ENCODE measurements around the gene NCF4. TPM values are rescaled to one million over a fixed set of nuclear protein-coding genes. Genes with fewer than 3 reads are reported as not detected.

Gene NCF4
- total and polyA plus RNA-seq, 9 of the 15 experiments (the other 6 are each of a cell fraction or from before 2014, with no cell fraction given): 0.04 to 0.95 (median 0.33) TPM

DNA sequence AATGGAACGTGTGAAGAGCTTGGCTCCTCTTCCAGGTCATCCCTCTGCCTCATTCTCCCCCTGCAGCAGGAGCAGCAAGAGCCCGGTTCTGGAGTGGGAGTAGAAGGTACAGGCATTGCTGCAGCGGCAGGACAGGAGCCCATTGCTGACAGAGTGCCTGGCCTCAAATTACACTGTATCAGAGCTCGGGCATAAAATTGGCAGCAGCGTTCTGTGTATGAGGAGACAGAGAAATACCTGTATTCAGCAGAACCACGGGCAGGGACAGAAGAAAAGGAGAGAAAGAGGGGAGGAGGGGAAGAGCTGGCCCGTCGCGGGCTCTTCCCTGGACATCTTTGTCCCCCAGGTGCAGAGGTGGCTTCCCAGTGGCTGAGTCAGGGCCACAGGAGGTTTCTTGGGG lies 2.6 kb upstream of the NCF4 start (continued):
- no peak for TF ChIP-seq PRDM10 (IDR thresholded peaks at IDR 0.05; ENCODE audit: partially characterized antibody)
- TF ChIP-seq, protein P1, sequence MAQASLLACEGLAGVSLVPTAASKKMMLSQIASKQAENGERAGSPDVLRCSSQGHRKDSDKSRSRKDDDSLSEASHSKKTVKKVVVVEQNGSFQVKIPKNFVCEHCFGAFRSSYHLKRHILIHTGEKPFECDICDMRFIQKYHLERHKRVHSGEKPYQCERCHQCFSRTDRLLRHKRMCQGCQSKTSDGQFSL (CRISPR knock-in tag; IDR thresholded peaks at IDR 0.05): no peak
- TF ChIP-seq, protein P1 (tag; IDR thresholded peaks at IDR 0.05): no peak

DNA sequence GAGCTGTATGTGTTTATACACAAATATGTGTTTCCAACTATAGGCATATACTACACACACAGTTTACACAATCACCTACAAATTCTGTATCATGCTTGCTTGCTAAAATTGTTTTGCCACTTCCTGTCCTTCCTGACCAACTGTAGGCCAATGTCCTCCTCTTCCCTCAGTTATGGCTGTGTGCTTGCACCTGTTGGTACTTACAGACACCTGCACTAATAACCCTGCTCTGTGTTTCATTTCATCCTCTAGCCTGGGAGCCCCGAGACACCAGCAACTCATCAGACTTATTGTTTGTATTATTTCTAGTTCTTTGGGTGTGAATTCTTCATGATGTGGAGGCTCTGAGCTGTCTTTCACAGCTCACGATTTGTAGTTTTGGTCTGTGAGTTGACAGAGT lies 1.8 kb upstream of the NCF4 start:
- WGBS (ENCODE audit: insufficient coverage, low coverage, missing lambda C conversion rate): 9% methylated on average over 2 of the region's 2 CpGs
- H3K36me3 ChIP-seq (ENCODE audit: control insufficient read depth, insufficient read depth, low read length): no peaks in the 10 kb centered on the region
- H3K27me3 ChIP-seq (ENCODE audit: control insufficient read depth in 2 of 2, insufficient read depth in 2 of 2, low read length in 2 of 2): peaks cover 0 to 6% of the 10 kb centered on the region in 2 experiments; a peak in 1 of 5 replicates
- ChIA-PET CTCF (ENCODE audit: low intra/inter-chr PET ratio) (no interaction called here), POLR2A (no interaction called here)
- no peak overlapping the region for H3K4me2 ChIP-seq (ENCODE audit: insufficient read depth, low read length)
- H4K20me1 ChIP-seq (replicated peaks; ENCODE audit: control insufficient read depth, insufficient read depth, low read length): no peaks in the 10 kb centered on the region; the same call in 1 of the 2 replicates
- FAIRE-seq: no peak
- no peak for DNase-seq (ENCODE audit: extremely low read depth in 1 of 4, low spot score in 3 of 4)
- no peak overlapping the region for H3K4me3 ChIP-seq
- ATAC-seq: no peak
- no peaks in the 10 kb centered on the region for H3K79me2 ChIP-seq (ENCODE audit: control insufficient read depth, insufficient read depth, low read length)
- intact Hi-C loops (cut with micrococcal nuclease): loop anchor here (5.0 kb wide), 1 partner anchor 118 kb away; no protein-coding TSS in a partner anchor
- BruUV-seq (replicated peaks): no TSS peak
- H3K4me1 ChIP-seq (replicated peaks in 1 of 2; ENCODE audit: control insufficient read depth in 2 of 2, insufficient read depth in 2 of 2, low read length in 2 of 2): peaks cover 0 to 19% of the 10 kb centered on the region in 2 experiments; a peak in 3 of 5 replicates
- no peak overlapping the region for H3K27ac ChIP-seq (ENCODE audit: extremely low read depth, low read depth, low read length)
- H3K9me3 ChIP-seq (replicated peaks; ENCODE audit: control insufficient read depth, insufficient read depth, low read depth, low read length): no peaks in the 10 kb centered on the region
- H3K9me1 ChIP-seq (ENCODE audit: control insufficient read depth, insufficient read depth, low read length): no peaks in the 10 kb centered on the region
- in situ Hi-C loops (cut with MboI): no loop called here
- H2AFZ ChIP-seq (ENCODE audit: low read depth, low read length): no peak overlapping the region
- H3K9ac ChIP-seq (ENCODE audit: insufficient read depth in 1 of 2, low read depth in 2 of 2, low read length in 2 of 2): no peak overlapping the region
- TF ChIP-seq NFIX (CRISPR knock-in tag; IDR thresholded peaks at IDR 0.05; ENCODE audit: low read depth) (no peak), HLTF (IDR thresholded peaks at IDR 0.05) (no peak), CBFB (CRISPR knock-in tag; IDR thresholded peaks at IDR 0.05) (no peak), NFRKB (IDR thresholded peaks at IDR 0.05; ENCODE audit: low read depth) (no peak), HDAC3 (IDR thresholded peaks at IDR 0.05; ENCODE audit: borderline replicate concordance, partially characterized antibody) (no peak)
- TF ChIP-seq, protein P2, sequence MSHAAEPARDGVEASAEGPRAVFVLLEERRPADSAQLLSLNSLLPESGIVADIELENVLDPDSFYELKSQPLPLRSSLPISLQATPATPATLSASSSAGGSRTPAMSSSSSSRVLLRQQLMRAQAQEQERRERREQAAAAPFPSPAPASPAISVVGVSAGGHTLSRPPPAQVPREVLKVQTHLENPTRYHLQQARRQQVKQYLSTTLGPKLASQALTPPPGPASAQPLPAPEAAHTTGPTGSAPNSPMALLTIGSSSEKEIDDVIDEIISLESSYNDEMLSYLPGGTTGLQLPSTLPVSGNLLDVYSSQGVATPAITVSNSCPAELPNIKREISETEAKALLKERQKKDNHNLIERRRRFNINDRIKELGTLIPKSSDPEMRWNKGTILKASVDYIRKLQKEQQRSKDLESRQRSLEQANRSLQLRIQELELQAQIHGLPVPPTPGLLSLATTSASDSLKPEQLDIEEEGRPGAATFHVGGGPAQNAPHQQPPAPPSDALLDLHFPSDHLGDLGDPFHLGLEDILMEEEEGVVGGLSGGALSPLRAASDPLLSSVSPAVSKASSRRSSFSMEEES (CRISPR knock-in tag; IDR thresholded peaks at IDR 0.05): no peak

All from K562 (cell line).